ENCODE data around the gene DHX58. TPM values are rescaled to one million over a fixed set of nuclear protein-coding genes. Genes with fewer than 3 reads are reported as not detected.
"Not testable (repeated sequence)": the region's sequence is repeated elsewhere in the genome, so short reads cannot be mapped to it uniquely, and the experiment has no call there.

DHX58 gene
- total RNA-seq, 2 experiments from 2014 or later: 33.5 to 35.6 TPM

- no peaks in the 10 kb centered on the region for H3K9me3 Mint-ChIP-seq
- H3K27me3 Mint-ChIP-seq: no peaks in the 10 kb centered on the region
- no peak for ATAC-seq (ENCODE audit: poor library complexity)
- no peak for DNase-seq
- H3K36me3 ChIP-seq (ENCODE audit: insufficient read depth, low read length): peaks cover 47% of the 10 kb centered on the region
- H3K27me3 ChIP-seq (ENCODE audit: control insufficient read depth in 1 of 2, insufficient read depth in 2 of 2, low read length in 2 of 2): no peaks in the 10 kb centered on the region
- no peaks in the 10 kb centered on the region for H3K9me3 ChIP-seq (ENCODE audit: control insufficient read depth in 1 of 2, insufficient read depth in 1 of 2, low read length in 2 of 2)
- H3K27ac Mint-ChIP-seq: no peak overlapping the region
- CTCF ChIA-PET: no interaction called here
- H3K27ac ChIP-seq (ENCODE audit: low read depth in 1 of 2, low read length in 2 of 2): no peak overlapping the region
- H3K4me1 Mint-ChIP-seq (ENCODE audit: low read depth): peaks cover 48% of the 10 kb centered on the region
- no peak overlapping the region for H3K4me3 Mint-ChIP-seq
- no peak for TF ChIP-seq CTCF (IDR thresholded peaks at IDR 0.05)
- POLR2A ChIA-PET: interaction anchor here (0.6 kb wide), 1 partner anchor 399 kb away, joined by 5 read pairs; no protein-coding TSS in a partner anchor
- intact Hi-C loops (cut with DNase I, micrococcal nuclease): no loop called here
- peaks cover 64% of the 10 kb centered on the region for H3K36me3 Mint-ChIP-seq (ENCODE audit: low read depth)
- H3K4me3 ChIP-seq (ENCODE audit: low read length): no peak overlapping the region
- H3K4me1 ChIP-seq (ENCODE audit: insufficient read depth, low read length): peaks cover 36% of the 10 kb centered on the region
Observed at GRCh38 chr17:42142371-42142896, 29.9 kb upstream of the DHX58 start.

- H3K9me3 Mint-ChIP-seq: no peaks in the 10 kb centered on the region
- H3K4me3 ChIP-seq (ENCODE audit: low read length): no peak overlapping the region
- H3K27me3 Mint-ChIP-seq: no peaks in the 10 kb centered on the region
- CTCF ChIA-PET: no interaction called here
- no peak for DNase-seq
- H3K27ac Mint-ChIP-seq: no peak overlapping the region
- no peaks in the 10 kb centered on the region for H3K27me3 ChIP-seq (ENCODE audit: control insufficient read depth in 1 of 2, insufficient read depth in 2 of 2, low read length in 2 of 2)
- H3K4me3 Mint-ChIP-seq: no peak overlapping the region
- no peak for TF ChIP-seq CTCF (IDR thresholded peaks at IDR 0.05)
- ATAC-seq (ENCODE audit: poor library complexity): no peak
- peaks cover 43% of the 10 kb centered on the region for H3K4me1 ChIP-seq (ENCODE audit: insufficient read depth, low read length)
- POLR2A ChIA-PET: no interaction called here
- intact Hi-C loops (cut with DNase I, micrococcal nuclease): no loop called here
- H3K27ac ChIP-seq (ENCODE audit: low read depth in 1 of 2, low read length in 2 of 2): no peak overlapping the region
- H3K4me1 Mint-ChIP-seq (ENCODE audit: low read depth): peaks cover 51% of the 10 kb centered on the region
- peaks cover 48% of the 10 kb centered on the region for H3K36me3 ChIP-seq (ENCODE audit: insufficient read depth, low read length)
- peaks cover 57% of the 10 kb centered on the region for H3K36me3 Mint-ChIP-seq (ENCODE audit: low read depth)
- H3K9me3 ChIP-seq (ENCODE audit: control insufficient read depth in 1 of 2, insufficient read depth in 1 of 2, low read length in 2 of 2): no peaks in the 10 kb centered on the region
Observed at GRCh38 chr17:42141382-42141781, 28.9 kb upstream of the DHX58 start.

GRCh38 chr17:42140690-42141089 is 28.2 kb upstream of the DHX58 start:
- Mint-ChIP-seq H3K36me3 (ENCODE audit: low read depth) (peaks cover 58% of the 10 kb centered on the region), H3K4me1 (ENCODE audit: low read depth) (peaks cover 58% of the 10 kb centered on the region)
- peaks cover 50% of the 10 kb centered on the region for H3K4me1 ChIP-seq (ENCODE audit: insufficient read depth, low read length)
- intact Hi-C loops (cut with DNase I, micrococcal nuclease); H3K9me3 Mint-ChIP-seq; H3K4me3 ChIP-seq (ENCODE audit: low read length); CTCF ChIA-PET; H3K9me3 ChIP-seq (ENCODE audit: control insufficient read depth in 1 of 2, insufficient read depth in 1 of 2, low read length in 2 of 2); ATAC-seq (ENCODE audit: poor library complexity); H3K4me3 Mint-ChIP-seq; H3K27ac ChIP-seq (ENCODE audit: low read depth in 1 of 2, low read length in 2 of 2); H3K27me3 ChIP-seq (ENCODE audit: control insufficient read depth in 1 of 2, insufficient read depth in 2 of 2, low read length in 2 of 2); DNase-seq; H3K27ac Mint-ChIP-seq; H3K27me3 Mint-ChIP-seq; POLR2A ChIA-PET: not testable (repeated sequence)
- H3K36me3 ChIP-seq (ENCODE audit: insufficient read depth, low read length): peaks cover 52% of the 10 kb centered on the region
